Gastroesophageal sphincter (tissue), 4 donors: ENCODE measurements around the gene TMEM207. TPM values are rescaled to one million over a fixed set of nuclear protein-coding genes. Genes with fewer than 3 reads are reported as not detected.

ENCODE experiments used
- ATAC-seq: fragments of 150-250 bp; one replicate; pipeline ENCODE4 v1.9.1; 2016; ENCODE audit warnings: mild to moderate bottlenecking, moderate library complexity
- H3K27ac ChIP-seq, 4 donors: fragments of 200-600 bp; sonication (generic) in 3 of 4; 1 replicate in 3 of 4; 2 replicates in 1 of 4; pipeline ENCODE4 v1.5.1; 2016 to 2019
- H3K27me3 ChIP-seq: fragments of 200-600 bp; sonication (generic); one replicate; pipeline ENCODE4 v1.5.1; 2019
- H3K36me3 ChIP-seq, 2 donors: fragments of 200-600 bp; sonication (generic); one replicate each; pipeline ENCODE4 v1.5.1; 2019; ENCODE audit warnings: control low read depth in 1 of 2
- H3K4me1 ChIP-seq, 3 donors: fragments of 200-600 bp; sonication (generic); 1 replicate in 2 of 3; 2 replicates in 1 of 3; pipeline ENCODE4 v1.5.1; 2016 to 2019; ENCODE audit warnings: control low read depth in 2 of 3
- H3K4me3 ChIP-seq, 2 donors: fragments of 200-600 bp; sonication (generic); one replicate each; pipeline ENCODE4 v1.5.1; 2019; ENCODE audit warnings: mild to moderate bottlenecking in 1 of 2, moderate library complexity in 1 of 2
- H3K9me3 ChIP-seq, 3 donors: fragments of 200-600 bp; sonication (generic); one replicate each; pipeline ENCODE4 v1.5.1; 2017 to 2019; ENCODE audit warnings: control low read depth in 2 of 3
- CTCF ChIP-seq, 4 experiments: fragments of 200-600 bp in 2 of 4; fragments of 450-650 bp in 2 of 4; sonication (generic) in 1 of 4; IDR thresholded peaks; one replicate each; pipeline ENCODE4 v1.5.1; 2017 to 2019; ENCODE audit warnings: antibody characterized with exemption in 4 of 4, mild to moderate bottlenecking in 2 of 4, moderate library complexity in 2 of 4
- EP300 ChIP-seq: sonication (generic); formaldehyde crosslinking; IDR thresholded peaks from one replicate; pipeline ENCODE4 v1.6.1; 2017; ENCODE audit warnings: antibody characterized with exemption, mild to moderate bottlenecking
- POLR2A ChIP-seq, 2 donors: fragments of 450-650 bp; IDR thresholded peaks; one replicate each; pipeline ENCODE4 v1.6.1; 2017; ENCODE audit warnings: antibody characterized with exemption in 2 of 2, mild to moderate bottlenecking in 2 of 2, moderate library complexity in 1 of 2
- POLR2AphosphoS5 ChIP-seq: sonication (generic); formaldehyde crosslinking; IDR thresholded peaks from one replicate; pipeline ENCODE4 v1.6.1; 2017; ENCODE audit warnings: antibody characterized with exemption
- WGBS, 2 donors: methylation state at CpG; one replicate each; pipeline ENCODE4 v1.1.5; 2018; ENCODE audit warnings: low coverage in 1 of 2; 5-methylcytosine and 5-hydroxymethylcytosine counted together
- total RNA-seq, 4 donors: library from RNA; depleted of rRNA; stranded (reverse); fragments of >200 nt; gene quantifications; one replicate each; pipeline ENCODE4 v1.1.0, GENCODE V29; 2016

The TMEM207 gene
- total RNA-seq, 4 donors from 2014 or later = not detected

GRCh38 chr3:190430906-190431305 is 18.8 kb downstream of the TMEM207 start:
- ATAC-seq = no peak

GRCh38 chr3:190429681-190430080 is 20.0 kb downstream of the TMEM207 start:
- TF ChIP-seq EP300 (no peak), CTCF (IDR thresholded peaks at IDR 0.05) (no peak), POLR2AphosphoS5 (no peak), POLR2A (IDR thresholded peaks at IDR 0.05) (no peak)
- no peaks in the 10 kb centered on the region for H3K9me3 ChIP-seq
- ATAC-seq = no peak
- no peak overlapping the region for H3K4me3 ChIP-seq
- H3K27ac ChIP-seq = no peak overlapping the region
- no peaks in the 10 kb centered on the region for H3K36me3 ChIP-seq
- H3K4me1 ChIP-seq = peaks cover 0 to 3% (median 0%) of the 10 kb centered on the region in 3 donors
- 68 to 79% methylated on average over 2 of the region's 2 CpGs for WGBS, 2 donors
- H3K27me3 ChIP-seq = no peaks in the 10 kb centered on the region

More at GRCh38 chr3:190430906-190431305, 18.8 kb downstream of the TMEM207 start:
- Histone ChIP-seq H3K27me3 (no peaks in the 10 kb centered on the region), H3K4me1 (no peaks in the 10 kb centered on the region), H3K4me3 (no peak overlapping the region), H3K27ac (no peak overlapping the region), H3K9me3 (no peaks in the 10 kb centered on the region), H3K36me3 (no peaks in the 10 kb centered on the region)
- 63 to 82% methylated on average over 2 of the region's 2 CpGs for WGBS, 2 donors
- TF ChIP-seq CTCF (IDR thresholded peaks at IDR 0.05) (no peak), POLR2A (IDR thresholded peaks at IDR 0.05) (no peak)

GRCh38 chr3:190426806-190427507 is 22.7 kb downstream of the TMEM207 start:
- H3K4me1 ChIP-seq = peaks cover 0 to 5% (median 0%) of the 10 kb centered on the region in 3 donors
- no peaks in the 10 kb centered on the region for H3K27me3 ChIP-seq
- H3K9me3 ChIP-seq = no peaks in the 10 kb centered on the region
- ATAC-seq = no peak
- no peak for TF ChIP-seq POLR2AphosphoS5
- no peak for TF ChIP-seq POLR2A (IDR thresholded peaks at IDR 0.05)
- TF ChIP-seq CTCF (IDR thresholded peaks at IDR 0.05) = no peak
- no peak for TF ChIP-seq EP300
- no peak overlapping the region for H3K27ac ChIP-seq
- H3K4me3 ChIP-seq = no peak overlapping the region
- 83 to 84% methylated on average over 6 of the region's 6 CpGs for WGBS, 2 donors
- H3K36me3 ChIP-seq = no peaks in the 10 kb centered on the region

- TF ChIP-seq POLR2A (IDR thresholded peaks at IDR 0.05) (no peak), POLR2AphosphoS5 (no peak), EP300 (no peak), CTCF (IDR thresholded peaks at IDR 0.05) (no peak)
- WGBS, 2 donors = 80 to 89% methylated on average over 1 of the region's 1 CpG
Observed at GRCh38 chr3:190425833-190426232, 23.9 kb downstream of the TMEM207 start.

More at GRCh38 chr3:190425833-190426232, 23.9 kb downstream of the TMEM207 start:
- no peaks in the 10 kb centered on the region for H3K27me3 ChIP-seq
- H3K36me3 ChIP-seq = no peaks in the 10 kb centered on the region
- H3K27ac ChIP-seq = no peak overlapping the region
- no peak for ATAC-seq
- H3K4me3 ChIP-seq = no peak overlapping the region
- H3K4me1 ChIP-seq = peaks cover 0 to 5% (median 0%) of the 10 kb centered on the region in 3 donors
- H3K9me3 ChIP-seq = no peaks in the 10 kb centered on the region
